ENCODE results near the gene TIMP4. TPM values are rescaled to one million over a fixed set of nuclear protein-coding genes. Genes with fewer than 3 reads are reported as not detected.

The TIMP4 gene
- polyA plus RNA-seq, 3 donors: 0.04 TPM; not detected in 2

- H3K27ac Mint-ChIP-seq: no peak overlapping the region
- H3K27ac ChIP-seq (ENCODE audit: low read depth in 1 of 2, low read length in 2 of 2): no peak overlapping the region
- H3K9ac ChIP-seq (ENCODE audit: insufficient read depth, low read length, poor library complexity, severe bottlenecking): no peak overlapping the region
- no peaks in the 10 kb centered on the region for H3K36me3 Mint-ChIP-seq
- TF ChIP-seq CTCF (IDR thresholded peaks at IDR 0.05): no peak
- intact Hi-C loops (cut with micrococcal nuclease): no loop called here
- no peaks in the 10 kb centered on the region for H3K4me1 ChIP-seq (ENCODE audit: control insufficient read depth in 1 of 2, insufficient read depth in 2 of 2, low read length in 2 of 2)
- no peaks in the 10 kb centered on the region for H3K36me3 ChIP-seq (replicated peaks in 1 of 2; ENCODE audit: control insufficient read depth in 1 of 2, insufficient read depth in 2 of 2, low read length in 2 of 2)
- no peak overlapping the region for H3K4me2 ChIP-seq (replicated peaks; ENCODE audit: extremely low read depth, low read length, poor library complexity, severe bottlenecking)
- H3K4me1 Mint-ChIP-seq: no peaks in the 10 kb centered on the region
- H3K9me3 Mint-ChIP-seq: peaks cover 0 to 1% (median 0%) of the 10 kb centered on the region in 7 donors
- no peak overlapping the region for H3K4me3 ChIP-seq (replicated peaks in 1 of 3; ENCODE audit: low read depth in 2 of 3, low read length in 3 of 3)
- DNase-seq: no peak
- H4K20me1 ChIP-seq (ENCODE audit: insufficient read depth, low read length): no peaks in the 10 kb centered on the region
- no peaks in the 10 kb centered on the region for H3K9me3 ChIP-seq (replicated peaks in 1 of 2; ENCODE audit: control insufficient read depth in 1 of 2, insufficient read depth in 1 of 2, low read length in 2 of 2)
- H2AFZ ChIP-seq (ENCODE audit: insufficient read depth, low read depth, low read length, poor library complexity, severe bottlenecking): no peak overlapping the region
- H3K27me3 Mint-ChIP-seq (ENCODE audit: low read depth in 3 of 3): peaks cover 2 to 17% (median 5%) of the 10 kb centered on the region in 3 donors
- no peak overlapping the region for H3K4me3 Mint-ChIP-seq
- H3K27me3 ChIP-seq (ENCODE audit: control insufficient read depth in 2 of 2, insufficient read depth in 2 of 2, low read length in 2 of 2): peaks cover 3 to 4% of the 10 kb centered on the region in 2 donors
- no peaks in the 10 kb centered on the region for H3K79me2 ChIP-seq (ENCODE audit: insufficient read depth, low read length)
These were observed 41.2 kb downstream of the TIMP4 start for GRCh38 chr3:12117473-12117872.

DNA sequence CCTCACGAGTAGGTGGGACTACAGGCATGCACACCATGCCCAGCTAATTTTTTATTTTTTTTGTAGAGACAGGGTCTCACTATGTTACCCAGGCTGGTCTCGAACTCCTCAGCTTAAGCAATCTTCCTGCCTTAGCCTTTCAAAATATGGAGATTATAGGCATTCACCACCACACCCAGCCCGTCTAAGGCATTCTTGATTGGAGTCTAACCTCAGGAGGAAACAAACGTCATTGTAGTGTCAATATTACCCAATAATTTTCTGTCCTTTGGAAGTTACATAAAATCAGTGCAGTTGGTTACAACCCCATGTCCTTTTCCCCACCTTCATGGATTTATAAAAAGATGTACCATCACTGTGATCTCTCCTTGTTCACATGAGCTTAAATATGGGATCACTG, 41.8 kb downstream of the TIMP4 start:
- H3K79me2 ChIP-seq (ENCODE audit: insufficient read depth, low read length): no peaks in the 10 kb centered on the region
- no peak overlapping the region for H3K9ac ChIP-seq (ENCODE audit: insufficient read depth, low read length, poor library complexity, severe bottlenecking)
- Mint-ChIP-seq H3K4me1 (no peaks in the 10 kb centered on the region), H3K4me3 (no peak overlapping the region), H3K9me3 (peaks cover 0 to 1% (median 0%) of the 10 kb centered on the region in 7 donors), H3K27ac (no peak overlapping the region), H3K27me3 (ENCODE audit: low read depth in 3 of 3) (peaks cover 2 to 17% (median 5%) of the 10 kb centered on the region in 3 donors), H3K36me3 (no peaks in the 10 kb centered on the region)
- no peaks in the 10 kb centered on the region for H3K36me3 ChIP-seq (replicated peaks in 1 of 2; ENCODE audit: control insufficient read depth in 1 of 2, insufficient read depth in 2 of 2, low read length in 2 of 2)
- H3K4me1 ChIP-seq (ENCODE audit: control insufficient read depth in 1 of 2, insufficient read depth in 2 of 2, low read length in 2 of 2): no peaks in the 10 kb centered on the region
- H3K9me3 ChIP-seq (replicated peaks in 1 of 2; ENCODE audit: control insufficient read depth in 1 of 2, insufficient read depth in 1 of 2, low read length in 2 of 2): no peaks in the 10 kb centered on the region
- H3K27me3 ChIP-seq (ENCODE audit: control insufficient read depth in 2 of 2, insufficient read depth in 2 of 2, low read length in 2 of 2): peaks cover 3 to 4% of the 10 kb centered on the region in 2 donors
- no peak overlapping the region for H3K4me3 ChIP-seq (replicated peaks in 1 of 3; ENCODE audit: low read depth in 2 of 3, low read length in 3 of 3)
- 44% methylated on average over 3 of the region's 4 CpGs for WGBS (ENCODE audit: insufficient coverage)
- no peak for TF ChIP-seq CTCF (IDR thresholded peaks at IDR 0.05)
- H4K20me1 ChIP-seq (ENCODE audit: insufficient read depth, low read length): no peaks in the 10 kb centered on the region
- DNase-seq: no peak
- H3K4me2 ChIP-seq (replicated peaks; ENCODE audit: extremely low read depth, low read length, poor library complexity, severe bottlenecking): no peak overlapping the region
- H3K27ac ChIP-seq (ENCODE audit: low read depth in 1 of 2, low read length in 2 of 2): no peak overlapping the region
- intact Hi-C loops (cut with micrococcal nuclease): no loop called here
- H2AFZ ChIP-seq (ENCODE audit: insufficient read depth, low read depth, low read length, poor library complexity, severe bottlenecking): no peak overlapping the region
